ENCODE data around the gene PTPRQ.

- TF ChIP-seq CTCF (IDR thresholded peaks at IDR 0.05) (no peak), POLR2A (IDR thresholded peaks at IDR 0.05) (no peak)
Observed at GRCh38 chr12:80617733-80618132, 173.7 kb downstream of the PTPRQ start.
